H9 (cell line): ENCODE measurements around the gene DMRT3. TPM values are rescaled to one million over a fixed set of nuclear protein-coding genes. Genes with fewer than 3 reads are reported as not detected.

Experiments
- DNase-seq: peaks from one replicate; pipeline ENCODE4 v3.0.0-alpha.2; 2017
- H2AFZ ChIP-seq: one replicate; pipeline ENCODE4 v1.6.1; 2013; ENCODE audit warnings: mild to moderate bottlenecking, low read length, control low read depth, moderate library complexity
- H2AK5ac ChIP-seq: 2 replicates; pipeline ENCODE4 v1.6.1; 2013; ENCODE audit warnings: low read length, control low read depth, mixed read lengths; ENCODE audit not compliant: insufficient read length
- H2BK120ac ChIP-seq: one replicate; pipeline ENCODE4 v1.6.1; 2013; ENCODE audit warnings: low read depth, mild to moderate bottlenecking, low read length, control low read depth, inconsistent platforms; ENCODE audit not compliant: poor library complexity, severe bottlenecking
- H2BK12ac ChIP-seq: 2 replicates; pipeline ENCODE4 v1.6.1; 2013; ENCODE audit warnings: low read length, control low read depth, mixed read lengths, low read depth; ENCODE audit not compliant: insufficient read length
- H2BK15ac ChIP-seq: 2 replicates; pipeline ENCODE4 v1.6.1; 2013; ENCODE audit warnings: low read depth, low read length, control low read depth
- H2BK20ac ChIP-seq: one replicate; pipeline ENCODE4 v1.6.1; 2013; ENCODE audit warnings: low read depth, mild to moderate bottlenecking, low read length, control low read depth, inconsistent platforms; ENCODE audit not compliant: poor library complexity, severe bottlenecking
- H2BK5ac ChIP-seq: 2 replicates; pipeline ENCODE4 v1.6.1; 2013; ENCODE audit warnings: low read length, control low read depth, mixed read lengths; ENCODE audit not compliant: insufficient read length
- H3K14ac ChIP-seq: 2 replicates; pipeline ENCODE4 v1.6.1; 2013; ENCODE audit warnings: low read length, control low read depth; ENCODE audit not compliant: insufficient read depth
- H3K18ac ChIP-seq: 2 replicates; pipeline ENCODE4 v1.6.1; 2013; ENCODE audit warnings: low read depth, mild to moderate bottlenecking, mixed read lengths, low read length, control low read depth; ENCODE audit not compliant: insufficient read length
- H3K23ac ChIP-seq: 2 replicates; pipeline ENCODE4 v1.6.1; 2013; ENCODE audit warnings: low read length, control low read depth, mixed read lengths, low read depth; ENCODE audit not compliant: insufficient read length
- H3K23me2 ChIP-seq: 2 replicates; pipeline ENCODE4 v1.6.1; 2013; ENCODE audit warnings: low read depth, mild to moderate bottlenecking, mixed read lengths, low read length, control low read depth; ENCODE audit not compliant: insufficient read length, poor library complexity, severe bottlenecking
- H3K27ac ChIP-seq: 2 replicates; pipeline ENCODE4 v1.5.1; 2013; ENCODE audit warnings: low read length, control low read depth, mixed read lengths, low read depth; ENCODE audit not compliant: insufficient read length
- H3K27me3 ChIP-seq: 2 replicates; pipeline ENCODE4 v1.6.1; 2013; ENCODE audit warnings: low read length, control low read depth, inconsistent platforms; ENCODE audit not compliant: insufficient read depth
- H3K4ac ChIP-seq: 2 replicates; pipeline ENCODE4 v1.6.1; 2013; ENCODE audit warnings: low read depth, mild to moderate bottlenecking, control low read depth, inconsistent platforms, low read length, moderate library complexity
- H3K4me1 ChIP-seq: 2 replicates; pipeline ENCODE4 v1.6.1; 2013; ENCODE audit warnings: low read length, control low read depth, inconsistent platforms; ENCODE audit not compliant: insufficient read depth
- H3K4me2 ChIP-seq: 2 replicates; pipeline ENCODE4 v1.6.1; 2013; ENCODE audit warnings: low read length, control low read depth, mixed read lengths; ENCODE audit not compliant: insufficient read length, insufficient read depth
- H3K56ac ChIP-seq: 2 replicates; pipeline ENCODE4 v1.6.1; 2013; ENCODE audit warnings: low read depth, mild to moderate bottlenecking, mixed read lengths, low read length, control low read depth; ENCODE audit not compliant: insufficient read length
- H3K79me1 ChIP-seq: 2 replicates; pipeline ENCODE4 v1.6.1; 2013; ENCODE audit warnings: low read depth, mild to moderate bottlenecking, moderate library complexity, low read length, control low read depth, inconsistent platforms; ENCODE audit not compliant: insufficient read depth, poor library complexity, severe bottlenecking
- H3K79me2 ChIP-seq: 2 replicates; pipeline ENCODE4 v1.6.1; 2013; ENCODE audit warnings: low read length, control low read depth, inconsistent platforms; ENCODE audit not compliant: insufficient read depth
- H3K9ac ChIP-seq: 2 replicates; pipeline ENCODE4 v1.6.1; 2013; ENCODE audit warnings: low read length, control low read depth, mixed read lengths; ENCODE audit not compliant: insufficient read length; ENCODE audit errors: extremely low read depth
- H3K9me3 ChIP-seq: one replicate; pipeline ENCODE4 v1.6.1; 2013; ENCODE audit warnings: low read depth, low read length, inconsistent platforms; ENCODE audit not compliant: control insufficient read depth
- H3T11ph ChIP-seq: one replicate; pipeline ENCODE4 v1.6.1; 2013; ENCODE audit warnings: mild to moderate bottlenecking, low read length, control low read depth, inconsistent platforms
- H4K20me1 ChIP-seq: one replicate; pipeline ENCODE4 v1.6.1; 2013; ENCODE audit not compliant: control insufficient read depth, insufficient read length, insufficient read depth
- H4K5ac ChIP-seq: 2 replicates; pipeline ENCODE4 v1.6.1; 2013; ENCODE audit warnings: low read depth, mild to moderate bottlenecking, mixed read lengths, low read length, control low read depth; ENCODE audit not compliant: insufficient read length
- H4K8ac ChIP-seq: replicated peaks from 2 replicates; pipeline ENCODE4 v1.6.1; 2013; ENCODE audit warnings: low read length, control low read depth, mixed read lengths, low read depth; ENCODE audit not compliant: insufficient read length
- H4K91ac ChIP-seq: 2 replicates; pipeline ENCODE4 v1.6.1; 2013; ENCODE audit warnings: low read depth, mild to moderate bottlenecking, moderate library complexity, mixed read lengths, low read length, control low read depth; ENCODE audit not compliant: insufficient read length
- H3K27ac Mint-ChIP-seq, 3 experiments: 2 replicates in 2 of 3; 3 replicates in 1 of 3; pipeline ENCODE4 v1.8.0; 2020 to 2021; ENCODE audit warnings: mixed read lengths in 3 of 3, mild to moderate bottlenecking in 1 of 3, moderate library complexity in 1 of 3
- H3K27me3 Mint-ChIP-seq: 2 replicates; pipeline ENCODE4 v1.8.0; 2021; ENCODE audit warnings: low read depth, mild to moderate bottlenecking, moderate library complexity, mixed read lengths
- H3K36me3 Mint-ChIP-seq, 3 experiments: 2 replicates in 2 of 3; 3 replicates in 1 of 3; pipeline ENCODE4 v1.8.0; 2020 to 2021; ENCODE audit warnings: low read depth in 3 of 3, mixed read lengths in 3 of 3; ENCODE audit not compliant: insufficient read depth in 1 of 3
- H3K4me1 Mint-ChIP-seq, 2 experiments: 2 replicates each; pipeline ENCODE4 v1.8.0; 2020; ENCODE audit warnings: mixed read lengths in 2 of 2
- H3K4me3 Mint-ChIP-seq, 2 experiments: 2 replicates in 1 of 2; 3 replicates in 1 of 2; pipeline ENCODE4 v1.8.0; 2020 to 2021; ENCODE audit warnings: mild to moderate bottlenecking in 2 of 2, mixed read lengths in 2 of 2, moderate library complexity in 1 of 2
- H3K9me3 Mint-ChIP-seq, 2 experiments: 2 replicates in 1 of 2; 3 replicates in 1 of 2; pipeline ENCODE4 v1.8.0; 2020; ENCODE audit warnings: mild to moderate bottlenecking in 2 of 2, mixed read lengths in 2 of 2, moderate library complexity in 1 of 2
- CTCF ChIP-seq: fragments of 200-600 bp; sonication (generic); conservative IDR thresholded peaks from 3 replicates; pipeline ENCODE4 v1.8.0; 2021; ENCODE audit warnings: antibody characterized with exemption, mild to moderate bottlenecking
- WGBS: extraction: QIAGEN DNeasy Blood & Tissue Kit; methylation state at CpG from one replicate; pipeline ENCODE4 v1.1.7; 2013; ENCODE audit warnings: missing lambda C conversion rate, low lambda C conversion rate, mixed read lengths; ENCODE audit not compliant: insufficient read length; ENCODE audit errors: extremely low coverage; 5-methylcytosine and 5-hydroxymethylcytosine counted together
- total RNA-seq: library from RNA; stranded (reverse); gene quantifications from 2 replicates; pipeline ENCODE4 v1.2.1, GENCODE V29; 2021

The DMRT3 gene
- total RNA-seq, 1 experiment from 2014 or later, result not detected

- no CpG with 5 or more reads among the region's 4 CpGs for WGBS
- no peaks in the 10 kb centered on the region for H3K27me3 ChIP-seq
These were observed 18.7 kb downstream of the DMRT3 start for GRCh38 chr9:995192-995591.

More at GRCh38 chr9:995192-995591, 18.7 kb downstream of the DMRT3 start:
- no peak overlapping the region for H3T11ph ChIP-seq
- no peak overlapping the region for H3K4ac ChIP-seq
- no peak overlapping the region for H3K23ac ChIP-seq
- H3K9me3 Mint-ChIP-seq, result peaks cover 31 to 38% of the 10 kb centered on the region in 2 experiments
- H3K4me1 Mint-ChIP-seq, result no peaks in the 10 kb centered on the region
- H3K18ac ChIP-seq, result no peak overlapping the region
- H3K4me2 ChIP-seq, result no peak overlapping the region
- peaks cover 14% of the 10 kb centered on the region for H3K9me3 ChIP-seq
- H2BK5ac ChIP-seq, result no peak overlapping the region
- no peak overlapping the region for H2AFZ ChIP-seq
- no peak overlapping the region for H3K4me3 Mint-ChIP-seq
- H3K27ac Mint-ChIP-seq, result no peak overlapping the region
- H4K91ac ChIP-seq, result no peak overlapping the region
- H3K4me1 ChIP-seq, result no peaks in the 10 kb centered on the region
- H3K23me2 ChIP-seq, result no peaks in the 10 kb centered on the region
- H3K27ac ChIP-seq, result no peak overlapping the region
- no peak overlapping the region for H3K14ac ChIP-seq
- no peak overlapping the region for H3K9ac ChIP-seq
- H3K79me1 ChIP-seq, result no peaks in the 10 kb centered on the region
- no peak overlapping the region for H2BK12ac ChIP-seq
- H2BK20ac ChIP-seq, result no peak overlapping the region
- no peak overlapping the region for H4K5ac ChIP-seq
- H3K56ac ChIP-seq, result no peak overlapping the region
- H2BK15ac ChIP-seq, result no peak overlapping the region
- DNase-seq, result no peak
- peaks cover 2 to 14% (median 9%) of the 10 kb centered on the region in 3 experiments; a peak in 5 of 7 replicates for H3K36me3 Mint-ChIP-seq
- H2BK120ac ChIP-seq, result no peak overlapping the region
- TF ChIP-seq CTCF, result no peak
- H3K79me2 ChIP-seq, result no peaks in the 10 kb centered on the region
- H2AK5ac ChIP-seq, result no peak overlapping the region
- H4K20me1 ChIP-seq, result no peaks in the 10 kb centered on the region
- no peak overlapping the region for H4K8ac ChIP-seq
- peaks cover 55% of the 10 kb centered on the region for H3K27me3 Mint-ChIP-seq
